ENCODE results near the gene SLC1A5.
A peak's percentile ranks its signal among the peaks of the same experiment; 100 is the strongest.

The SLC1A5 gene

GRCh38 chr19:46745030-46745429 is 43.4 kb downstream of the SLC1A5 start:
- no peak for DNase-seq (ENCODE audit: low read depth, low spot score)

- DNase-seq (ENCODE audit: low read depth, low spot score): no peak
Measured at GRCh38 chr19:46744005-46744691, 44.2 kb downstream of the SLC1A5 start.

- DNase-seq (ENCODE audit: low read depth, low spot score): no peak
Measured at GRCh38 chr19:46742926-46743480, 45.4 kb downstream of the SLC1A5 start.

GRCh38 chr19:46741447-46741846 is 46.9 kb downstream of the SLC1A5 start:
- DNase-seq (ENCODE audit: low read depth, low spot score): no peak

GRCh38 chr19:46739290-46739771 is 49.1 kb downstream of the SLC1A5 start:
- DNase-seq (ENCODE audit: low read depth, low spot score): no peak

GRCh38 chr19:46737761-46738171 is 50.6 kb downstream of the SLC1A5 start:
- DNase-seq (ENCODE audit: low read depth, low spot score): no peak

GRCh38 chr19:46737298-46737654 is 51.1 kb downstream of the SLC1A5 start:
- no peak for DNase-seq (ENCODE audit: low read depth, low spot score)

GRCh38 chr19:46736531-46737297 is 51.7 kb downstream of the SLC1A5 start:
- no peak for DNase-seq (ENCODE audit: low read depth, low spot score)

- no peak for DNase-seq (ENCODE audit: low read depth, low spot score)
Measured at GRCh38 chr19:46733690-46734292, 54.6 kb downstream of the SLC1A5 start.

GRCh38 chr19:46732966-46733689 is 55.3 kb downstream of the SLC1A5 start:
- DNase-seq (ENCODE audit: low read depth, low spot score): no peak

GRCh38 chr19:46732172-46732938 is 56.0 kb downstream of the SLC1A5 start:
- DNase-seq (ENCODE audit: low read depth, low spot score): no peak

- DNase-seq (ENCODE audit: low read depth, low spot score): no peak
Measured at GRCh38 chr19:46731584-46731983, 56.8 kb downstream of the SLC1A5 start.

GRCh38 chr19:46731007-46731501 is 57.3 kb downstream of the SLC1A5 start:
- DNase-seq (ENCODE audit: low read depth, low spot score): no peak

GRCh38 chr19:46730595-46730994 is 57.8 kb downstream of the SLC1A5 start:
- no peak for DNase-seq (ENCODE audit: low read depth, low spot score)

- DNase-seq (ENCODE audit: low read depth, low spot score): no peak
Measured at GRCh38 chr19:46730187-46730586, 58.2 kb downstream of the SLC1A5 start.

GRCh38 chr19:46729696-46730095 is 58.7 kb downstream of the SLC1A5 start:
- DNase-seq (ENCODE audit: low read depth, low spot score): no peak

GRCh38 chr19:46728693-46729339 is 59.6 kb downstream of the SLC1A5 start:
- DNase-seq (ENCODE audit: low read depth, low spot score): peak; percentile 69

GRCh38 chr19:46728208-46728607 is 60.2 kb downstream of the SLC1A5 start:
- no peak for DNase-seq (ENCODE audit: low read depth, low spot score)

GRCh38 chr19:46727757-46728156 is 60.6 kb downstream of the SLC1A5 start:
- no peak for DNase-seq (ENCODE audit: low read depth, low spot score)

GRCh38 chr19:46726971-46727501 is 61.4 kb downstream of the SLC1A5 start:
- DNase-seq (ENCODE audit: low read depth, low spot score): no peak

Measured in activated CD4-positive, CD25-positive, alpha-beta regulatory T cell treated with anti-CD3 and anti-CD28 coated beads, Interleukin-2, amount 50 U/mL, for 16 hours (primary cell).